T-cell (primary cell): ENCODE data around the gene RNASEH2A. TPM values are rescaled to one million over a fixed set of nuclear protein-coding genes. Genes with fewer than 3 reads are reported as not detected.

ENCODE experiments used
- ATAC-seq, 4 experiments: fragments of 200-7000 bp in 3 of 4; fragments of 150-1000 bp in 1 of 4; cut with Tn5 transposase; replicated peaks in 1 of 4; 1 replicate in 3 of 4; 2 replicates in 1 of 4; pipeline ENCODE4 v1.10.0; 2021; ENCODE audit warnings: moderate library complexity in 3 of 4, mild to moderate bottlenecking in 2 of 4, moderate number of reproducible peaks in 1 of 4
- CTCF ChIA-PET, 2 donors: fragments of 300-600 bp; sonication (Branson Sonifier 250); formaldehyde crosslinking; loops; one replicate each; lab custom pipeline; 2022; ENCODE audit warnings: antibody characterized with exemption in 2 of 2; lab: Charles Lee
- POLR2A ChIA-PET, 2 donors: fragments of 300-600 bp; sonication (Branson Sonifier 250); formaldehyde crosslinking; loops; one replicate each; lab custom pipeline; 2022; ENCODE audit warnings: antibody characterized with exemption in 2 of 2; lab: Charles Lee
- DNase-seq, 35 experiments: peaks; one replicate each; pipeline versions ENCODE4 v3.0.0 to v3.0.0-alpha.2; 2013 to 2023
- H3K27ac ChIP-seq: one replicate; pipeline ENCODE4 v1.5.1; 2013; ENCODE audit warnings: low read length
- H3K27me3 ChIP-seq, 2 experiments: replicated peaks in 1 of 2; 1 replicate in 1 of 2; 2 replicates in 1 of 2; pipeline versions ENCODE4 v1.6.1 to v1.7.0; 2013; ENCODE audit warnings: low read length in 1 of 2, mixed read lengths in 1 of 2; ENCODE audit not compliant: control insufficient read depth in 2 of 2, insufficient read depth in 2 of 2; ENCODE audit errors: extremely low read depth in 1 of 2
- H3K36me3 ChIP-seq, 2 donors: 1 replicate in 1 of 2; 2 replicates in 1 of 2; pipeline versions ENCODE4 v1.6.1 to v1.7.0; 2013; ENCODE audit warnings: low read length in 1 of 2; ENCODE audit not compliant: control insufficient read depth in 2 of 2, insufficient read depth in 1 of 2; ENCODE audit errors: extremely low read depth in 1 of 2
- H3K4me1 ChIP-seq, 2 experiments: 1 replicate in 1 of 2; 2 replicates in 1 of 2; pipeline versions ENCODE4 v1.6.1 to v1.7.0; 2013; ENCODE audit warnings: low read length in 2 of 2, mixed read lengths in 1 of 2; ENCODE audit not compliant: insufficient read depth in 2 of 2, control insufficient read depth in 1 of 2; ENCODE audit errors: extremely low read depth in 1 of 2
- H3K4me3 ChIP-seq, 2 donors: 1 replicate in 1 of 2; 2 replicates in 1 of 2; pipeline versions ENCODE4 v1.5.1 to v1.7.0; 2013; ENCODE audit warnings: mild to moderate bottlenecking in 2 of 2, low read length in 1 of 2, moderate library complexity in 1 of 2; ENCODE audit not compliant: control insufficient read depth in 1 of 2; ENCODE audit errors: extremely low read depth in 1 of 2
- H3K9me3 ChIP-seq: 2 replicates; pipeline ENCODE4 v1.7.0; 2013
- H3K27ac Mint-ChIP-seq, 2 donors: one replicate each; pipeline ENCODE4 v1.8.0; 2020 to 2021; ENCODE audit warnings: mild to moderate bottlenecking in 2 of 2, mixed read lengths in 2 of 2
- H3K27me3 Mint-ChIP-seq, 2 donors: one replicate each; pipeline ENCODE4 v1.8.0; 2021 to 2022; ENCODE audit warnings: mixed read lengths in 2 of 2
- H3K36me3 Mint-ChIP-seq: one replicate; pipeline ENCODE4 v1.8.0; 2021; ENCODE audit warnings: mixed read lengths
- H3K4me1 Mint-ChIP-seq, 3 donors: one replicate each; pipeline ENCODE4 v1.8.0; 2020 to 2022; ENCODE audit warnings: mixed read lengths in 3 of 3, mild to moderate bottlenecking in 1 of 3
- H3K4me3 Mint-ChIP-seq, 3 donors: one replicate each; pipeline ENCODE4 v1.8.0; 2020 to 2022; ENCODE audit warnings: mild to moderate bottlenecking in 3 of 3, mixed read lengths in 3 of 3, moderate library complexity in 3 of 3
- H3K9me3 Mint-ChIP-seq, 3 donors: one replicate each; pipeline ENCODE4 v1.8.0; 2020 to 2022; ENCODE audit warnings: mixed read lengths in 3 of 3
- WGBS: methylation state at CpG from one replicate; pipeline ENCODE4 v1.1.5; 2013; ENCODE audit warnings: missing lambda C conversion rate; ENCODE audit not compliant: insufficient coverage; 5-methylcytosine and 5-hydroxymethylcytosine counted together
- total RNA-seq, 35 experiments: library from RNA in 6 of 35; stranded (reverse) in 6 of 35; fragments of 120-200 nt in 1 of 35; gene quantifications; one replicate each; pipeline versions ENCODE4 v1.2.1 to v1.2.4 and lab custom pipeline; 2013 to 2026

Gene RNASEH2A
- total RNA-seq, 5 donors from 2014 or later (not counting 1 experiment from before 2014, with no cell fraction given) = 4.7 to 18.0 (median 15.0) TPM

- no peaks in the 10 kb centered on the region for H3K27me3 Mint-ChIP-seq
- WGBS = 7% methylated on average over 30 of the region's 30 CpGs
- peaks cover 0 to 8% of the 10 kb centered on the region in 2 experiments for H3K27me3 ChIP-seq
- CTCF ChIA-PET = interaction anchor here (0.5 to 4.7 kb wide), 9 partner anchors 10 to 128 kb away, joined by 3 to 48 read pairs (median 6); partner anchors contain the start of gene JUNB (in 1 of the 2)
- no peaks in the 10 kb centered on the region for H3K9me3 ChIP-seq
- ATAC-seq (peak; percentile 61 to 80 (median 74)), DNase-seq (peak in 32 of 35 experiments; percentile 48 to 89 (median 76))
- no peaks in the 10 kb centered on the region for H3K9me3 Mint-ChIP-seq
- POLR2A ChIA-PET = interaction anchor here (0.6 to 1.0 kb wide), 2 partner anchors 30 to 55 kb away, joined by 3 read pairs; no protein-coding TSS in a partner anchor
- H3K4me1 ChIP-seq = peaks cover 0 to 20% of the 10 kb centered on the region in 2 experiments
- peaks cover 12% of the 10 kb centered on the region for H3K36me3 Mint-ChIP-seq
- H3K27ac ChIP-seq = no peak overlapping the region
- H3K4me3 ChIP-seq = no peak overlapping the region
- peaks cover 3 to 6% (median 5%) of the 10 kb centered on the region in 3 donors for H3K4me1 Mint-ChIP-seq
- peaks cover 0 to 7% of the 10 kb centered on the region in 2 donors for H3K36me3 ChIP-seq
- no peak overlapping the region for H3K4me3 Mint-ChIP-seq
- H3K27ac Mint-ChIP-seq = no peak overlapping the region
Observed at GRCh38 chr19:12766051-12766521, 40.3 kb upstream of the RNASEH2A start.

GRCh38 chr19:12767150-12767549 lies 39.2 kb upstream of the RNASEH2A start:
- WGBS = 95% methylated on average over 11 of the region's 11 CpGs
- H3K4me1 ChIP-seq = peaks cover 0 to 21% of the 10 kb centered on the region in 2 experiments
- no peak overlapping the region for H3K27ac ChIP-seq
- ATAC-seq = no peak
- Mint-ChIP-seq H3K27ac (no peak overlapping the region), H3K27me3 (no peaks in the 10 kb centered on the region), H3K9me3 (no peaks in the 10 kb centered on the region), H3K4me3 (no peak overlapping the region), H3K4me1 (peaks cover 3 to 6% (median 5%) of the 10 kb centered on the region in 3 donors), H3K36me3 (peaks cover 12% of the 10 kb centered on the region)
- no peak for DNase-seq
- H3K36me3 ChIP-seq = peaks cover 0 to 7% of the 10 kb centered on the region in 2 donors
- no peak overlapping the region for H3K4me3 ChIP-seq
- ChIA-PET CTCF (interaction anchor here (0.6 to 4.7 kb wide), 3 partner anchors 29 to 67 kb away, joined by 3 to 33 read pairs (median 3); partner anchors contain the start of gene RTBDN (in 1 of the 2)), POLR2A (interaction anchor here in 1 of 2 donors (0.6 kb wide), 2 partner anchors 439 to 1324 kb away, joined by 3 to 4 read pairs; no protein-coding TSS in a partner anchor)
- H3K27me3 ChIP-seq = peaks cover 0 to 8% of the 10 kb centered on the region in 2 experiments
- no peaks in the 10 kb centered on the region for H3K9me3 ChIP-seq

- H3K36me3 ChIP-seq = peaks cover 0 to 7% of the 10 kb centered on the region in 2 donors
- H3K4me3 Mint-ChIP-seq = no peak overlapping the region
- DNase-seq = no peak
- POLR2A ChIA-PET = no interaction called here
- H3K9me3 ChIP-seq = no peaks in the 10 kb centered on the region
- ATAC-seq = no peak
- H3K9me3 Mint-ChIP-seq = no peaks in the 10 kb centered on the region
- no peak overlapping the region for H3K4me3 ChIP-seq
- H3K36me3 Mint-ChIP-seq = peaks cover 12% of the 10 kb centered on the region
- peaks cover 0 to 8% of the 10 kb centered on the region in 2 experiments for H3K27me3 ChIP-seq
- H3K4me1 Mint-ChIP-seq = peaks cover 3 to 6% (median 5%) of the 10 kb centered on the region in 3 donors
- no peak overlapping the region for H3K27ac Mint-ChIP-seq
- H3K27me3 Mint-ChIP-seq = no peaks in the 10 kb centered on the region
- 97% methylated on average over 12 of the region's 15 CpGs for WGBS
- CTCF ChIA-PET = interaction anchor here (0.6 to 4.7 kb wide), 3 partner anchors 28 to 67 kb away, joined by 3 to 33 read pairs (median 3); partner anchors contain the start of gene RTBDN (in 1 of the 2)
- H3K27ac ChIP-seq = no peak overlapping the region
- peaks cover 0 to 21% of the 10 kb centered on the region in 2 experiments for H3K4me1 ChIP-seq
Observed at GRCh38 chr19:12767666-12768065, 38.7 kb upstream of the RNASEH2A start.

- H3K27ac Mint-ChIP-seq = no peak overlapping the region
- Histone ChIP-seq H3K4me3 (no peak overlapping the region), H3K27me3 (peaks cover 0 to 8% of the 10 kb centered on the region in 2 experiments), H3K36me3 (no peaks in the 10 kb centered on the region), H3K4me1 (peaks cover 0 to 24% of the 10 kb centered on the region in 2 experiments), H3K27ac (no peak overlapping the region), H3K9me3 (no peaks in the 10 kb centered on the region)
- CTCF ChIA-PET = interaction anchor here in 1 of 2 donors (0.6 to 1.0 kb wide), 2 partner anchors 66 to 78 kb away, joined by 3 to 5 read pairs; no protein-coding TSS in a partner anchor
- ATAC-seq = peak; percentile 82 to 85 (median 82)
- H3K9me3 Mint-ChIP-seq = no peaks in the 10 kb centered on the region
- no peaks in the 10 kb centered on the region for H3K27me3 Mint-ChIP-seq
- peaks cover 11% of the 10 kb centered on the region for H3K36me3 Mint-ChIP-seq
- WGBS = 45% methylated on average over 34 of the region's 37 CpGs
- peak in 22 of 35 experiments; percentile 31 to 72 (median 46) for DNase-seq
- H3K4me1 Mint-ChIP-seq = peaks cover 5 to 11% (median 8%) of the 10 kb centered on the region in 3 donors
- peak overlapping the region in 1 of 3 donors; percentile 56 for H3K4me3 Mint-ChIP-seq
- POLR2A ChIA-PET = interaction anchor here (0.6 to 1.3 kb wide), 2 partner anchors 22 kb away, joined by 3 to 7 read pairs; partner anchors contain the start of gene JUNB (in 1 of the 2)
Observed at GRCh38 chr19:12769689-12770088, 36.7 kb upstream of the RNASEH2A start.

GRCh38 chr19:12770922-12771321 lies 35.5 kb upstream of the RNASEH2A start:
- ChIA-PET POLR2A (interaction anchor here in 1 of 2 donors (1.3 kb wide), 1 partner anchor 21 kb away, joined by 7 read pairs; the partner anchor contains the start of gene JUNB), CTCF (no interaction called here)
- DNase-seq = no peak
- H3K9me3 ChIP-seq = no peaks in the 10 kb centered on the region
- H3K27me3 ChIP-seq = peaks cover 0 to 4% of the 10 kb centered on the region in 2 experiments
- H3K27me3 Mint-ChIP-seq = no peaks in the 10 kb centered on the region
- H3K4me1 Mint-ChIP-seq = peaks cover 5 to 12% (median 12%) of the 10 kb centered on the region in 3 donors
- H3K27ac ChIP-seq = no peak overlapping the region
- 100% methylated on average over 1 of the region's 13 CpGs for WGBS
- no peak overlapping the region for H3K4me3 ChIP-seq
- H3K9me3 Mint-ChIP-seq = no peaks in the 10 kb centered on the region
- H3K4me1 ChIP-seq = peaks cover 0 to 27% of the 10 kb centered on the region in 2 experiments
- H3K36me3 Mint-ChIP-seq = peaks cover 4% of the 10 kb centered on the region
- no peak for ATAC-seq
- H3K36me3 ChIP-seq = no peaks in the 10 kb centered on the region
- H3K4me3 Mint-ChIP-seq = no peak overlapping the region
- H3K27ac Mint-ChIP-seq = no peak overlapping the region

GRCh38 chr19:12772323-12772722 lies 34.1 kb upstream of the RNASEH2A start:
- no peak overlapping the region for H3K4me3 Mint-ChIP-seq
- CTCF ChIA-PET = no interaction called here

More at GRCh38 chr19:12772323-12772722, 34.1 kb upstream of the RNASEH2A start:
- H3K9me3 ChIP-seq = no peaks in the 10 kb centered on the region
- Mint-ChIP-seq H3K27ac (no peak overlapping the region), H3K4me1 (peaks cover 7 to 15% (median 14%) of the 10 kb centered on the region in 3 donors), H3K27me3 (no peaks in the 10 kb centered on the region), H3K9me3 (no peaks in the 10 kb centered on the region), H3K36me3 (peaks cover 4% of the 10 kb centered on the region)
- no peaks in the 10 kb centered on the region for H3K27me3 ChIP-seq
- H3K4me1 ChIP-seq = peaks cover 2 to 35% of the 10 kb centered on the region in 2 experiments
- no peaks in the 10 kb centered on the region for H3K36me3 ChIP-seq
- no peak for ATAC-seq
- POLR2A ChIA-PET = no interaction called here
- H3K27ac ChIP-seq = no peak overlapping the region
- no peak for DNase-seq
- H3K4me3 ChIP-seq = no peak overlapping the region
- WGBS = 100% methylated on average over 1 of the region's 4 CpGs
